ELR (cell line): ENCODE data around the gene CFAP45.
A peak's percentile ranks its signal among the peaks of the same experiment; 100 is the strongest.

Experiments used
- DNase-seq: peaks from one replicate; pipeline ENCODE4 v3.0.0-alpha.2; 2015; ENCODE audit warnings: low read depth

CFAP45 gene

GRCh38 chr1:159851407-159851806 lies 48.6 kb downstream of the CFAP45 start:
- peak; percentile 65 for DNase-seq

GRCh38 chr1:159849626-159850366 lies 50.2 kb downstream of the CFAP45 start:
- DNase-seq = peak; percentile 89

- no peak for DNase-seq
These were observed 51.6 kb downstream of the CFAP45 start for GRCh38 chr1:159848326-159848725.

DNA sequence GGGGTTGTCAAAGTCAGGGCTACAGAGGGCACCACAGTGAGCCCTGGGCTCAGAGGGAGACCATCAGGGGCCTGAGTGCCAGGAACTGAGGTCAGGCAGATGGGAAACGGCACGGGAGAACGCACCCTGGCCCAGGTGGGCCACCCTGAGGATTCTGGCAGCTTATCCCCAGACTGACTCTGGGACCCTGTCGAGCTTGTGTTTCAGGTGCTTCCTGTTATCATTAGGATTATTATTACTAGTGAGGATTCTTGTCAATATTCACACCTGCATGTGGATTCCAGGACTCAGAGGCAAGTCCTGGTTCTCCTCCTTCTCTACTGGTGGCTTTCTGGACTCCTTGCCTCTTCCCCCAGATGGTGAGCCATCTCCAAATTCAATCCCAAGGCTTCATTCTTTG lies 52.7 kb downstream of the CFAP45 start:
- no peak for DNase-seq

DNA sequence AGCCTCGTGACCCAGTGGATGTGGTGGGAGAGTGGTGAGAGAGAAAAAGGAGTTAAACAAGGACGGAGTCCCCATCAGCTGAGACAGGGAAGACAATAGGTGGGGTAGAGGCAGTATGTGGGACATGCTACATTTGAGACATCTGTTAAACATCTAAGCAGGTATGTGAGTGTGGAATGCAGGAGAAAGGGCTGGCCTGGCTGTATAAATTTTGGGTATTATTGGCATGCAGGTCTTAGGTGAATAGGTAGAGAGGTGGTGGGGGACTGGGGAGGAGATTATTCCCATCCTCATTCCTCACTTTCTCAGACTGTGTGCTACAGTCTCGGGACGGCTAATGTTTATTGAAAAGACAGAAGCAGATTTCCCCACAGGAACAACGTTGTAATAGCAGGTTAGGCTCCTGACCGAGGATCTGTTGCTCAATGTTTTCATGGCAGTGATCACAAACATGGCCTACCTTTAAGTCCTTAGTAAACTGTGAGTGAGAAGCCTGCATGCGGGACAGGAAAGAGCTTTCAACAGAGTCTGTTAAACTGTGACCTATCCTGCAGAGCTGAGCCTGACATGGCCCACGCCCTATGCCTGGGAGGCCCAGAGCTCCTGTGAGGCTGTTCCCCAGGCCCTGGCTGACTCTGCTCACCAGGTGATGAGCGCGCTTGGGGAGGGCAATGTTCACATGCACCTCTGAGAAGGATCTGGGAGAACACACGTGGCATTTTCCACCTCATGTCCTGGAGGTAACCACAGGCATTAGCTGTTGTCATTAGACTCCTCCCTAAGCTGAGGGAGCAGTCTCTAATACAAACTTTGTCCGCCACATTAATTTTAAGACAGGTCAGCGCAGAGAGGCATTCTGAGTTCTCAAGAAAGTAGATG lies 54.0 kb downstream of the CFAP45 start:
- DNase-seq = no peak

GRCh38 chr1:159843459-159843858 lies 56.5 kb downstream of the CFAP45 start:
- DNase-seq = peak; percentile 43

- DNase-seq = no peak
These were observed 58.2 kb downstream of the CFAP45 start for GRCh38 chr1:159841749-159842148.

DNA sequence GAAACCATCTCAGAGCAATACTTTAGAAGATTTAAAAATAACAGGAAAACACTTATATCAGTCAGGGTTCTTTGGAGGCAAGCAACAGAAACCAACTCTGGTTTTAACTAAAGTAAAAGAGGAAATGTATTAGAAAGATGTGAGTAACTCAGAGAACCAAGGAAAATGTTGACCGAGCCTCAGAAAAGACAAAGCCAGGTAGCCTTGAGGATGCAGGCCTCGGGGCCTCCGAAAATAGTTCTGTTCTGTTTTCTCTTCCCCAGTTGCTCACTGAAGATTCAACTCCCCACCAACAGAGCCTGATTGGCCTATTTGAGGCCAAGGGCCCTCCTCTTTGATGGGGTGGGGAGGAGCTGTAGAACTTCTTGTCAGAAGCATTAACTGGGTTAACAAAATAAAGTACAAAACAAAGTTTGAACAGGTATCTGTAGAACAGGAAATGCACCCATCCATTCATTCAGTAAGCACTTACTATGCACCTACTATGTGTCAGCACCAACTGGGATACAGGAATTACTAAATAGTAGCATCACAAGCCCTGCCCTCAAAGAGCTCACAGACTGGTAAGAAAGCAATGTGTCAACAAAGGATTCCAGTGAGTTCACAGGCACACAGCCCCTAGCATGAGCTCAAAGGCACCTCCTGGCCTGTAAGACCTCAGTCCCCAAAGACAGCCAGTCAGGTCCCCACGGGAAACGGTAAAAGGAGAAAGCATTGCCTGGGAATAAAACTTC lies 60.7 kb downstream of the CFAP45 start:
- DNase-seq = no peak

- DNase-seq = no peak
These were observed 61.2 kb downstream of the CFAP45 start for GRCh38 chr1:159838715-159839114.

DNA sequence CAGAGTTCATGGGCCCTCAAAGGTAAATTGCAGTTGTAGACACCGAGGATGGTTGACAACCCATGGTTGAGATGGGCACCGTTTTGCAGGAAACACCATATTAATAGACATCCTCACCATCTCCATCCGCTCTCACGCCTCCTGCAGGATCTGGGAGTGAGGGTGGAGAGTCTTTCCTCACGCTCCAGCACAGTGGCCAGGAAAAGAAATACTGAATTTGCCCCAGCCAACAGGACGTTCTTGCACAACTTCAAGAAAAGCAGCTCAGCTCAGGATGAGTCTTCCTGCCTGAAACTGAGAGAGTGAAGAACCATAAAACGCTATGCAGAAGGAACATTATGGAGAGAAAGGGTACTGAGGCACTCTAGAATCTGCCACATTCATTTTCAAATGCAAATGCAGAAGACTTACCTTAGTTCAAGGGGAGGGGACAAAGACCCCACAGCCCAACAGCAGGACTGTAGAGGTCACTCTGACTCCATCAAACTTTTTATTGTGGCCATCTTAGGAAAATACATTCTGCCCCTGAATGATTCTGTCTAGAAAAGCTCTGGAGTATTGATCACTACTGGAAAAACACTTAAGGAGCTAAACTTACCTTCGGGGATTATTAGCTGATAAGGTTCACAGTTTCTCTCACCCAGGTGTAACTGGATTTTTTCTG lies 64.0 kb downstream of the CFAP45 start:
- no peak for DNase-seq

DNA sequence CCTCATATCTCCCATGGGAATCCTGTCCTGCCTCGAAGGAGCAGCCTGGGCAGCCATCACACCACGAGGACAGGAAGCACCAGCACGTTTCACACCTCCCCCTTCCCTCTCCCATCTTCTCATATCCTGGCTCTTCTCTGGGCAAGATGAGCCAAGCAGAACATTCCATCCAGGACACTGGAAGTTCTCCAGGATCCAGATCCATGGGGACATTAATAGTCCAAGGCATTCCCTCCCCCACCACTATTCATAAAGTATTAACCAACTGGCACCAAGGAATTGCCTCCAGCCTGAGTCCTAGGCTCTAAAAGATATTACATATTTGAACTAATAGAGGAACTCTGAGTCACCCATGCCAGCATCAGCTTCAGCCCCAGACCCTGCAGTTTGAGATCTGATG lies 64.6 kb downstream of the CFAP45 start:
- peak; percentile 17 for DNase-seq

DNA sequence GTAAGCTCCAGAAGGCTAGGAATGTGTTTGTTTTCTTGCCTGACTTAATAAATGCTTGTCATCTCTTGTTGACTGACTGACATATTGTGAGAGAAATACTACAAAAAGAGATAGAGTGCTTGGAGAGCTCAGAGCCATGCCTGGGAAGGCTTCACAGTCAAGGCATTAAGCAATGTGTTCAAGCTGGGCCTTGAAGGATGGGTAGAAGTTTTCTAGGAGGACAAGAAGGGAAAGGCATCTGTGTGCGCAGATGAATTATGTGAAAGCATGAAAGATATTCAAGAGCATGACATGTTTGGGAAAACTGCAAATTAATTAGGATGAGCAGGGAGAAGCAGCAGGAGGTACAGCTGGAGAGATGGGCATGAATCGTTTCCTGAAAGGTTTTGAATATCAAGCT lies 67.7 kb downstream of the CFAP45 start:
- no peak for DNase-seq

DNA sequence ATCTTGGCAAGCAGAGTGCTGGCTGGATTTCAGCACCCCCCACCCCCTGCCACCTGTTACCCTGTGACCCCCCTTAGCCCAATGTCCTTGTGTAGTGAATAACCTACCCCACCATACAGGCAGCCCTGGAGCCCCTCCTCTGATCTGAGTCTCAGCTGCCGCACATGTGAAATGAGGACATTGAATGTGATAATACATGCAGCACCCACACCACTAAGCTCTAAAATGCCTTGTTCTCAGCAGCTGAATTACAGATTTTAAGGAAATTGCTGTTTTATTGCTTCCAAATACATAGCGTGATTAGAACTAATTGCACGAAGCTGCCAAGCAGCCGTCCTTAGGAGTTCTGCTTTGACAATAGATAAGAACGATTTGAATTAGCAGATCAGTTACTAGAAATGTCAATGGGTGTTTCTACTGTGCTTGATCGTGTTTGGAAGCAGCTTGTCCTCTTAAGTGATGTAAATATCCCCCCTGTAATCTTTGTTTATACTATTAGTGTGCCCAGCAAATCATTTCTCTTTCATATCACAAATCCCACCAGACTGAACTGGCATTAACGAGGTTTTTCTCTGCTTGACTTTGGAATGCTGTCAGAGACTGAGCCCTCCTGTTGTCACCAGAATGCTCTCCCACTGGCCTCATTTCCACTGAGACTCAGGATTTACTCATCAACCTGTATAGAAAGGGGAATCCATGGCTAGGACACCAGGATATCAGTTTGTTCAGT lies 68.4 kb downstream of the CFAP45 start:
- DNase-seq = no peak

GRCh38 chr1:159830722-159831121 lies 69.2 kb downstream of the CFAP45 start:
- no peak for DNase-seq

- DNase-seq = peak; percentile 83
These were observed 70.0 kb downstream of the CFAP45 start for GRCh38 chr1:159829822-159830465.

GRCh38 chr1:159829273-159829634 lies 70.7 kb downstream of the CFAP45 start:
- peak; percentile 29 for DNase-seq

GRCh38 chr1:159828581-159829272 lies 71.2 kb downstream of the CFAP45 start:
- no peak for DNase-seq

DNA sequence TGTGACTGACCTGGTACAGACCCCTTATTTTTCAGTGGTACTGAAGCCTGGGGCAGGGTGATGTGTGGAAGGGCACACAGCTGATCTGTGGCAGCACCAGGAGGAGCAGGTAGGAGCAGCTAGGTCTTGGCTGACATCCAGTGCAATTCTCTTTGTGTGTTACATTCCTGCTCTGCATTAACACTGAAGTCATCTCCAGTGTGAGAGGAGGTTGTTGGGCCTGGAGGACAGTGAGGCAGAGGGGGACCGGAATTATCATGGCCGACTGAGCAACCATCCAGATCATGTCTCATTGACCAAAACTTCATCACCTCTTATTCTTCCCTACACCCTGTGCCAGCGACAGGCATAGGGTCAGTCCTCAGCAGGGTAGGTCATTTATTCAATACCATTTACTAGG lies 71.8 kb downstream of the CFAP45 start:
- DNase-seq = no peak

- DNase-seq = no peak
These were observed 72.4 kb downstream of the CFAP45 start for GRCh38 chr1:159827549-159827948.

GRCh38 chr1:159827102-159827490 lies 72.9 kb downstream of the CFAP45 start:
- DNase-seq = no peak
